ENCODE data around the gene HECW1. TPM values are rescaled to one million over a fixed set of nuclear protein-coding genes. Genes with fewer than 3 reads are reported as not detected.

HECW1 gene
- total RNA-seq, 2 donors from 2014 or later, result 0.24 TPM; not detected in 1

DNA sequence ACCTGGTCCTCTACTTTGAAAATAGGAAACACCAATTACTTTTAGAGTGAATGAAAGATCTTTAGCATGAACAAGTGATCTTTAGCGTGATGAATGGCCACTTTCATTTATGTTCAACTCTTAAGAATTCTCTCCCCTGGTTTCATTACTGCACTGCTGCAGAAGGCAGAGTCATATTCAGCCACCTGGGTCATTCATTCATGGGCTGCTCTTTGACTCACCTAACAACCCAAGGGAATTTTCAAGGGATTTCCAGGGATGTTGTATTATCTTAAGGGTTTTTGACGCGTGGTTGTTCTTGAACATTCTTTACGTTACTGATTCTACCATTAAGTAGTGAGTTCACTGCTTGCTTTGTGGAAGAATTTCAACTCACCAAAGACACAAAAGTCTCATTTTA is 383.1 kb downstream of the HECW1 start:
- intact Hi-C loops (cut with DNase I), result no loop called here
- DNase-seq (ENCODE audit: low spot score), result no peak

DNA sequence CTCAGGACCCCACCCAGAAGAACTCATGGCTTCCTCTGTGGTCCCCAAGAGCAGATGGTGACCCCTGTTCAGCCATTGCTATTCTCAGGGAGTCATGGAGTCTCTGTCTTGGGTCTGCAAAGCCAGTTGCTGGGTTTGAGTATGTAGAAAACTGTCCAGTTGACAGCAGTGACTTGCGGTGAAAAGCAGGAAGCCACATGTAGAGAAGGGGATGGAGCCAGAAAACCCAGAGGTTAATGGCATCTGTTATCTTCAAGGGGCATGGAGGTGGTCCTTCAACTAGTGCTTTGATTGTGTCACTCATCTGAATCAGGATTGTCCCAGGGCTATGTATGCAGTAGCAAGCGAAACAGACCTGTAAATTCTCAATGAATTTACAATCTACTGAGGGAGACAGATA is 384.1 kb downstream of the HECW1 start:
- intact Hi-C loops (cut with DNase I), result no loop called here
- DNase-seq (ENCODE audit: low spot score), result no peak

DNA sequence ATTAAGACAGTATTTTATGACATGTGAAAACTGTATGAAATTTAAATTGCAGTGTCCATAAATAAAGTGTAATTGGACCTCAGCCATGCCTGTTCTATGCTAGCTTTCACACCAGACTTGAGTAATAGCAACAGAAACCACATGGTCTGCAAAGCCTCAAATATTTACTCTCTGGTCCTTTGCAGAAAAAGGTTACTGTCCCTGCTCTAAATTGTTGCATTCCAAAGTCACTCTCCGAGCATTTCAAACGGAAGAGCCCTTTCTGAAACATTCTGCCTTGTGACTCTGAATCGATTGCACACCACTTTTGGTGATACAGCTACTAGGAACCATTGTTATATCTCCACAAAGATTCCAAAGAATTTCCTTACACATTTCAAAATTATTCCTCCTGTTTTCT is 389.4 kb downstream of the HECW1 start:
- intact Hi-C loops (cut with DNase I), result no loop called here
- DNase-seq (ENCODE audit: low spot score), result no peak

DNA sequence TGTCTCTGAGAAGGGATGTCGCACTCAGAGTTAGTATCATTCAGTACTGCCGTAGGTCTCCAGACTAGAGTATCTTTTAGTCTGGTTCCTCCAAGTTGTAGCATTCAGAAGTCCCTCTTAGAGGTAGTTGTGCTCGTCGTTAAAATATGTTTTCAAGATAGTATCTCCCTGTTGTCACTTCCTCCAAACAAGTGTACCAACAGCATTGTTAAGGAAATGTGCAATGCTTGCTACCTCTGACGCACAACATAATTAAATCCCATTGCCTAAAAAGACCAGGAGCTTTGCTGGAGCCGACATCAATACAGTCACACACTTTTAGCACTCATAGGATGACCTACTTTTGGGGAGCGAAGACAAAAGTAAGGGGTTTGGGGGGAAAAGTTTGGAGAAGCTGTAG is 390.5 kb downstream of the HECW1 start:
- intact Hi-C loops (cut with DNase I), result no loop called here
- DNase-seq (ENCODE audit: low spot score), result no peak

DNA sequence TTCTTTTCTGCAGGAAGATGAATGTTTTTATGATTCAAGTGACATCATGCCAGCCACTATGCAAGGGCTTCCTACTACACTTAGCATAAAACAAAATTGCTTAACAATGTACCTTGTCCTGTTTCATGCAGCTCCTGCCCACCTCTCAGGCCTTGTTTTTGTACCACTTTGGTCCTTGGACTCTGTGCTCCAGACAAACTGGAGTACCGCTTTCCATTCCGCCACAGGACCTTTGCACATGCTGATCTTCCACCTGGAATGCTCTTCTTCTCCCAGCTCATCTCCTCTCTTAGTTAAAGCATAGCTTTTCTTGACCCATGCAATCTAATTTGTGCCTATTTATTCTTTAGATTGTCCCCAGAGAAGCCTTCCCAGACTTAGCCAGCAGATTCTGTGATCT is 393.0 kb downstream of the HECW1 start:
- intact Hi-C loops (cut with DNase I), result no loop called here
- no peak for DNase-seq (ENCODE audit: low spot score)

DNA sequence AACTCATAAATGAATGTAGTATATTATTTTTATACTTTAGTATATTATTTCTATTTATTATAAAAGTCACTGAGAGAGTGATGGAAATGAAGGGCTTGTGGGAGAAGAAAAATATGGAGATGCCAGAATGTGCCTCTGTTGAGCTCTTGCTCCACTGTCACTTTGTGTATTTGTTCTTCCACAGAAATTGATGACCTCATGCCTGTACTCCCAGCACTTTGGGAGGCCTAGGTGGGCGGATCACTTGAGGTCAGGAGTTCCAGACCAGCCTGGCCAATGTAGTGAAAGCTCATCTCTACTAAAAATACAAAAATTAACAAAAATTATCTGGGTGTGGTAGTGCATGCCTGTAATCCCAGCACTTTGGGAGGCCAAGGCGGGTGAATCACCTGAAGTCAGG is 394.0 kb downstream of the HECW1 start:
- no peak for DNase-seq (ENCODE audit: low spot score)
- intact Hi-C loops (cut with DNase I), result no loop called here

DNA sequence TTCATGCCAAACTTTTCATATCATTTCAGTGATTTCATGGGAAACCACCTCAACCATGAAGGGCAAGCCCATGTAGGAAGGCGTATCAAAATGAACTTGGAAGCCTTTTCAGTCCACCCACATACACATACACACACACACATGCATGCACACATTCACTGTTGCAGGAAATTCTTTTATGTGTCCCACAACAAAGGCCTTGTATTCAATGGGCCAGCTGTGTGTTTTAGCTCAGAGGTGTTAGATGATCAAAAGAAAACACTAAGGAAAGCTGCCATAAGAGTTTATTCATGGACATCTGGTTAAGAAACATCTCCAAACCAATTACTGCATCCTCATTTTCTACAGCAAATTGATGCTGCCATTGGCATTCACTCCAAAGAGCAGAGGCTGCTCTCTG is 396.0 kb downstream of the HECW1 start:
- intact Hi-C loops (cut with DNase I), result no loop called here
- DNase-seq (ENCODE audit: low spot score), result no peak

DNA sequence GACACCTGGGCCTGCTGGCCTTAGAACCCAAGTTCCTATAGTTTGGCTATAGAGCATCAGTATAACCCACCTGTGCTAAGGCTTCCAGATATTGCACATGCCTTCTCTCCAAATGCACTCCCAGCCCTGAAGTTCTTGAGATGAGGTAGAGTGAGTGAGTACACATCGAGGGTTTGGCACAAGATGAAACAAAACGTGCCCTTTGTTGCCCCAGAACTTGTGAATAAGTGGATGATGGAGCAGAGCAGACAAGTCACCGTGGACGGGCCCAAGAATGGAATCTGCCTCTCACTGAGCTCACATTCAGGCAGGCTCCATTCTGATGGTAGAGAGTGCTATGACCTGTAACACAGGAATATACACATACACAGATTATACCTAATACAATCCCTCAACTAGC is 397.5 kb downstream of the HECW1 start:
- DNase-seq (ENCODE audit: low spot score), result no peak
- intact Hi-C loops (cut with DNase I), result no loop called here

DNA sequence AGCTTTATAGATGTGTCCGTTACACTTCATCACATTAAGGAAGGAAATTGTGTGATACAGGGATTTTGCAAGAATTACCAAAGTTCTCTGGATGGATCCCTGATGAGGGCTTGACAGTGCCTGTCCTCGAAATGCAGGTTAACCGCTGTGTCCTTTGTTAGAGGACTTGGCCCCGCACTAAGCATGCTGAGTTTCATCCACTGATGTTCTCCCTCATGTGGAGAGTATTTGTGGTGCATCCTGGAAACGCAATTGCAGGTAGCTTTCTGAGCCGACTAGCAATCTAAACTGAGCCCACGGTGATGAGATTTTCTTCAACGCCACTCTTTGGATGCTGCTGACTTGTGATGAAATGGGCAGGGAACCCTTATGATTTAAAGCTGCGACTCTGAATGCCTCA is 398.6 kb downstream of the HECW1 start:
- DNase-seq (ENCODE audit: low spot score), result no peak
- intact Hi-C loops (cut with DNase I), result no loop called here

DNA sequence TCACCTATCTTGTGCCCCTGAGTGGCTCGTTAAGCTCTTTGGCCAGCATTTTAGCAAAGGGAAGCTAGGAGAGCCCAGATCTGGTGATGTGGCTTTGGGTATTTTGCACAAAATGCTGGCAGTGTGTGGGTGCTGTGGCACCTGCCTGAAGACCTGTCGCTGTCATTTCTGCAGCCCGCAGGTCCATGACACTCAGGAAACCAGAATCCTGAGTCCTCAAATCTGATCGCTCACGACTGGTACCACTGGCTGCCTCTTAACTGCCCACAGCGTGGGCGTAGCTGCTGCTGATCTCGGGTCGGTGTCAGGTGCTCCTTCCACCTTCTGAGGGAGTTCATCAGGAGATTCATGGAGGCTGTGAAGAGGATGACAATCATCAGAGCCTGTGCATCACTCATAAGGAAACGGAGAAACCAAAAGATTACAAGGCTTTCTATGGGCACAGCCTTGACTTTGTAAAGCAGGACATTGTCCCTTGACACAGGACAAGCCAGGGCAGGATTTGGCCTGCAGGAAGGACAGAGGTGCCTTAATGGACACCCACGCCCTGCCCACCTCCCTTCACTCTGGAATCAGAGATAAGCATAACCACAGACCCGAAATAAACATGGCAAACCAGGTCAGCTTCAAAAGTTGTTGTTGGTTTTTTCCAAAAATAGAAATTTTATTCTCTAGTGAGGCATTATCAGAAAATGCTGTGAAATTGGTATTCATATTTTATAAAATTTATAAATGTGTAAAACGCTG is 399.5 kb downstream of the HECW1 start:
- intact Hi-C loops (cut with DNase I), result no loop called here
- DNase-seq (ENCODE audit: low spot score), result no peak

DNA sequence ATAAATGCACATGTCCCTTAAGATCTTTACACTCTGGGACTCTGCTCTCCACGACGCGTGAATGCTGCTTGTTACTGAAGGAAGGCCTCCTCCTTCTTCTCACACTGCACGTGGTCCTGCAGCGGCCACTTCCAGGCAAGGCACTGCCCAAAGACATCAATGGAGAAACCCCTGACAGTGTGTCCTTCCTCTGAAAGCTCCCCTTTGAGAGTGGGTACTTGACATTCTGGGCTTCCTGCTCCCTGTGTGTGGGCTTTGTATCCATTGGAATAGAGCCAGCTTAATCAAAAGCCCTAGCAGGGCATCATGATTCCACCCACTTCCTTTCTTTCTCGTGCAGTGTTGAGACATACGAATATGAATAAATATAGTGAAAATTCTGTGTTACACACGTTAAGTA is 400.8 kb downstream of the HECW1 start:
- intact Hi-C loops (cut with DNase I), result no loop called here
- DNase-seq (ENCODE audit: low spot score), result no peak

DNA sequence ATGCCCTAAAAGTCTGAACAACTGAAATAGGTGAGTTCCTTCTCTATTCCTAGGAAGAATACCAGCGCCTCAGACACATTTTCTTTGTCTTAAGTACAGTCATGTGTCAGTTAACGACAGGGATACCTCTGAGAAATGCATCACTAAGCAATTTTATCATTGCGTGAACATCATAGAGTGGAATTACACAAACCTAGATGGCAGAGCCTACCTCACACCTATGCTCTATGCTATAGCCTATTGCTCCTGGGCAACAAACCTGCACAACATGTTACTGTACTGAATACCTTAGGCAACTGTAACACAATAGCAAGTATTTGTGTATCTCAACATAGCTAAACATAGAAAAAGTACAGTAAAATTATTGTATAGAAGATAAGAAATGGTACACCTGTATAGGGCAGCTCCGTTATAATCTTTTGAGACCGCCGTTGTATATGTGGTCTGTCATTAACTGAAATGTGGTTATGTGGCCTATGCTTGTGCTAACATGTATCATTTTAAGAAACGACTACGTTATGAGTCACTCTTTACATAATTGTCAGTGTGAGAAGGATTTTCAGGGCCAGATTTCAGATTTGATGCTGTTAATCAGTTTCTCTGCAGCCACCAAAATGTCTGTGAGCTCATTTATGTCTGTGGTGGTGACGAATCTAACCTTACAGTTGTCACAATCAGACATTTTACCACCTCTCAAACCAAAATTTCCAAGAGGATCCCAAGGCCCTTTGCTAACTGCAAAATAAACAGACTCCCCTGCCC is 404.3 kb downstream of the HECW1 start:
- no peak for DNase-seq (ENCODE audit: low spot score)
- intact Hi-C loops (cut with DNase I), result no loop called here

DNA sequence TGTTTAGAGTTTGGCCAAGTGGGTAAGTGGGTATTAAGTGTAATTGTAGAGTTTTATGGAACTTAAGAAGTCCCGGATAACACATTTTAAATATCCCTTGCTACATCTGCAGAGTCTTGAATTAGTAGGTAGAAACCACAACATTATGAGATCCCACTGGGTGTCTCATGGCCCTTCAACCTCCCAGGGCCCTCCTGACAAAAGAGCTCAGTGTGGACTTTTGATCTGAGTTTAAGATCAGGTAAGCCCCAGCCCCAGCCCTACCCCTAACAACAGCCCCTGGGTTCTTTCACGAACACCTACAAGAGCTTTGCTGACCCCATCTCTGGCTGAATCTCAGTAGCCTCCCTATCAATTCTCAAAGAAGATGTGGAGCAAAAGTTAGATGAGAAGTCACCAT is 405.0 kb downstream of the HECW1 start:
- DNase-seq (ENCODE audit: low spot score), result no peak
- intact Hi-C loops (cut with DNase I), result no loop called here

DNA sequence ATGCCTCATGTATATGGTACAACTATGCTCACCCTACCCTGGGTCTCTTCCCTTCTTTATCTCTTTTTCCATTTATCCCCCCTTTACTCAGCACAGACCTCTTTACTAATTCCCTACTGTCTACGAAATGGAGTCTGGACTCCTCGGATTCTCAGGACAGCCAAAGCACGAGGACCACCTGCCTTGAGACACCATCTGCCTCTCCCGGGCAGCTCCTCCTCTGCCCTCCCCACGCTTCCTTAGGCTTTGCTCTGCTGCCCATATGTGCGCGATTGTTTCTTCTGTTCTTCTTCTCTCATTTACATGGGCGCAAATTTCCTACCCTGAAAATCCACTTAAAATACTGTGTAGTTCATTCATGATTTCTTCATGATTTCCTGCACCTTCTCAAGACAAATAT is 407.8 kb downstream of the HECW1 start:
- no peak for DNase-seq (ENCODE audit: low spot score)
- intact Hi-C loops (cut with DNase I), result no loop called here

DNA sequence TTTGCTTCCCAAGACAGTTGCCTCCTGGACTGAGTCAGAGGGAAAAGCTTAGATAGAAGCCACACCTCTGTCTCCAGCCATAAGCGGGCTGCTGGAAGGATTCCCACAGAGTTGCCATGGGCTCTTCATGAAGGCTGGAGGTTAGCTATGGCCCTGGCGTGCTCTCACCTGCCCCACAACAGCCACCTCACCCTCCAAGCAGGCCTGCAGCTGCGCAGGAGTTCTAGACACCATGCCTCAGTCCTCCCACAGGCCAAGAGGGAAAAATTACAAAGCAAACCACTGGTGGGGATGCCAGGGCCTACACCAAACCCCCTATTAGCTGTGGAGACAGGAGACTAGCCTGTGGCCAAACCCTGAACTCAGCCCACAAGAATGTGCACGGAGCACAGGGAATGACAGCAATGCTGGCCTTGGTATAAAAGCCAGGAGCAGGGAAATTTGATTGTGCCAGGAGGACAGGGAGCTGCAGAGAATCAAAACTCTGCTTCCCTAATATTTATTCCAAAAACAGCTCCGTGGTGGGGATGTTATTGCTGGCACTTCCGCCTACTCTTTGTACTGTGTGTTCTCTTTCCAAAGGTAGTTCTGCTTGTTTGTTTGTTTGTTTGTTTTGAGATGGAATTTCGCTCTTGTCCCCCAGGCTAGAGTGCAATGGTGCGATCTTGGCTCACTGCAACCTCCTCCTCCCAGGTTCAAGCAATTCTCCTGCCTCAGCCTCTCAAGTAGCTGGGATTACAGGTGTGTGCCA is 410.1 kb downstream of the HECW1 start:
- intact Hi-C loops (cut with DNase I), result no loop called here
- no peak for DNase-seq (ENCODE audit: low spot score)

DNA sequence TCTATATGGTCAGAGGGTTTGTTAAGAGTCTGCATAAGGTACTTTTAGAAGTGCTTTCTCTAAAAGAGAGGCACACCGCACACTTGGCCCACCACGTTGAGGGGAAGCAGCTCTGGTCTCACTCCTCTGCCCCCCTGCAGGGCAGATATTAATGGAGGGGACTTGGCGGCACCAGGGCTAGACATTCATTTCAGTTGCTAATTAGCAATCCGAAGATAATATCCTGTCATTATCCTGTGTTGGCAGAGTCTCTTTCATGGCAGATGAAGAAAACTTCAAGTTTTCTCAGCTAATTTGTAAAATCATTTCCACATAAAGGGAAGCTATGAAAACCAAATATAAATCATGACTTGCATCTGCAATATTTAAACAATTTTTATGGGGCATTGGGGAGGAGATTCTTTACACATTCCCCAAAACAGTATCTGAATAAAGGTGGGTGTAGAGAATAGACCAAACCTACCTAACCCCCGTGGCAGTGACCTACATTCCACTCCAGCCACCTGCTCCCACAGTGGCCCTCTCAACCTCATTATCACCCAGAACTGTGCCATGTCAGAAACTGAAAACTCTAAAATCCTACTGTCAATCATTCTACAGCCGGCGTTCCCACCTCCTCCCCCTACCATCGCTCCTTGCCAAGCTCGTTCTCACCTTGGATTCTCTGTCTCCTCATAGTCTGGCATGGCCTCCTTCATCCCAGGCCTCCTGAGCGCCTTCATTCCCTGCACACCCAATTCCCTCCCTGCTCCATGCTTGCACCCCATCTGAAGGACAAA is 416.3 kb downstream of the HECW1 start:
- intact Hi-C loops (cut with DNase I), result no loop called here
- DNase-seq (ENCODE audit: low spot score), result no peak

DNA sequence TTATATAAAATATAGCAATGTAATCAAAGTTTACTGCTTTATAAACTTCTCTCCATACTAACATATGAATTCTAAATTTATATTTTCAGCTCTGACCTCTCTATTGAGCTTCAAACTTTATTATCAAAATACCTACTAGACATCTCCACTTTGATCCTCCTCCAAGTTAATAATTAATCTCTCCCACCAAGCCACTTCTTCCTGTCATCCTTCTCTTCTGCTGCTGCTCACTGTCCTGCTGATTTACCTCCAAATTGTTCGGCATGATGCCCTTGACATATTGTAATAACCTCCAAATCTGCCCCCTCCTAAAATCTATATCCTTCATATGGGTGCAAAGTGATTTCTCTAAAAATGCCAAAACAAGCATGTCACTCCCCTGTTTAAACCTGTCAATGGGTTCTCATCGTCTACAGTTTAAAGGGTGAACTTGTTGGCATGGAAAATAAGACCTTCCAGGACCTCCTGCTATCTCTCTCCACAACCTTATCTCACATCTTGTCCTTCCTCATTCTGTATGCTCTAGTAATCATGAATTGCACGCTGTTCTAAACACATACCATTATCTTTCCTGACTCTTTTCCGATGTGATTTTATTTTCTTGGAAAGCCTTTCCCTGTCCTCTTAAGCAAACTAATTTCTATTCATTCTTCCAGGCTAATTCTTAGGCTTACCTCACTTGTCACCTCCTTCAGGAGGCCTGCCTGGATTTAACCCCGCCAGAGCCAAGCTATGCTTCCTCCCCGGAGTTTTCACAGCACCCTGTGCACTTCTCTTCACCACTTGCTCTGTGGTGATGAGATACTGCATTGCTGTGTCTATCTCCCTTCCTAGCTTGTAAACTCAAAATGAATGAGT is 418.3 kb downstream of the HECW1 start:
- intact Hi-C loops (cut with DNase I), result no loop called here
- no peak for DNase-seq (ENCODE audit: low spot score)

DNA sequence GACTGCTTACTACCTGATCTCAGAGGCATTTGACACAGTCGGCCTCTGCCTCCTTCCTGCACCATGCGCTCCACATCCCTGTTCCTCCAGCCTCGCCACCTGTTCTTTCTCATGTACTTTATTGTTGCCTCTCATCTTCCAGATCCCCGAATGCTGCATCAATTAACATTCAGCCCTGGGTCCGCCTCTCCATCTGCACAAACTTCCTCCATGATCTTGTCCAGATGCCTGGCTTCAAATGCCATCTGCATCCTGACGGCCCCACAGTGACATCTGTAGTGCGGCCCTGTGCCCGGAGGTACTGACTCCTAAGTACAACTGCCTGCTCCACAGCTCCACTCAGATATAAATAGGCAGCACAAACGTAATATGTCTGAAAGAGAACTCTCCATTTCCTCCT is 419.3 kb downstream of the HECW1 start:
- intact Hi-C loops (cut with DNase I), result no loop called here

More for the DNA sequence above, 419.3 kb downstream of the HECW1 start:
- DNase-seq (ENCODE audit: low spot score), result no peak
